ENCODE results near the gene PLTP. TPM values are rescaled to one million over a fixed set of nuclear protein-coding genes. Genes with fewer than 3 reads are reported as not detected.
"Not testable (repeated sequence)": the region's sequence is repeated elsewhere in the genome, so short reads cannot be mapped to it uniquely, and the experiment has no call there.

The PLTP gene
- polyA plus RNA-seq, 4 donors = 122 to 170 (median 131) TPM

DNA sequence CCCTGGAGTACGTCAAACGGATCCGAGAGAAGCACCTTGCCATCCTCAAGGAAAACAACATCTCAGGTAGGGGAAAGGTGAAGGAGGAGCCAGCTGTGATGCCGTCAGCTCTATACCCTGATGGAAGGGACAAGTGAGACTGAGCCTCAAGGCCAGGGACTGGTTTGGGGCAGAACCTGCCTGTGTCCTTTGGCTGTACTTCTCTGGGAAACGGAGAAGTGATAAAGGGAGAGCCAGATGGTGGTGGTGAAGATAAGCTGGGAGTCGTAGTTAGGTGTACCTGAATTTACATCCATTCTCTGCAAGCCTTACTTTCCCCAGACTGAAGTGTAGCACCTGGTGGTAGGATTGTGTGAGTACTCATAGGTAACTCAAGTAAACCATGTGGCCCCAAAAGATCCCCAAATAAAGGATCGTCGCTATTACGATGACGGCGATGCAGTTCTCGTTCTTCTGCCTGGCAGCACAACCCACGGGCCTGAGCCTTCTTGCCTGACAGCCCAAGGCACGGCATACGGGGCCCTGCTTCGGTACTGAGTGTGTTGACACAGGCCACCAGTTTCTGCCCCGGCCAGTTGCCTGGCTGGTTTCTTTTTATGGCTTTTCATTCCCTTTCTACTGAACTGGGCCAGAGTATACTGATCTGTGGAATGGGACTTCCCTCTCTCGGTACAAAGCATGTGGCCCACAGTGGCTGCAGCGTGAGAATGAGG lies 33.2 kb upstream of the PLTP start:
- DNase-seq (ENCODE audit: low read depth in 4 of 4, low spot score in 2 of 4) = no peak

DNA sequence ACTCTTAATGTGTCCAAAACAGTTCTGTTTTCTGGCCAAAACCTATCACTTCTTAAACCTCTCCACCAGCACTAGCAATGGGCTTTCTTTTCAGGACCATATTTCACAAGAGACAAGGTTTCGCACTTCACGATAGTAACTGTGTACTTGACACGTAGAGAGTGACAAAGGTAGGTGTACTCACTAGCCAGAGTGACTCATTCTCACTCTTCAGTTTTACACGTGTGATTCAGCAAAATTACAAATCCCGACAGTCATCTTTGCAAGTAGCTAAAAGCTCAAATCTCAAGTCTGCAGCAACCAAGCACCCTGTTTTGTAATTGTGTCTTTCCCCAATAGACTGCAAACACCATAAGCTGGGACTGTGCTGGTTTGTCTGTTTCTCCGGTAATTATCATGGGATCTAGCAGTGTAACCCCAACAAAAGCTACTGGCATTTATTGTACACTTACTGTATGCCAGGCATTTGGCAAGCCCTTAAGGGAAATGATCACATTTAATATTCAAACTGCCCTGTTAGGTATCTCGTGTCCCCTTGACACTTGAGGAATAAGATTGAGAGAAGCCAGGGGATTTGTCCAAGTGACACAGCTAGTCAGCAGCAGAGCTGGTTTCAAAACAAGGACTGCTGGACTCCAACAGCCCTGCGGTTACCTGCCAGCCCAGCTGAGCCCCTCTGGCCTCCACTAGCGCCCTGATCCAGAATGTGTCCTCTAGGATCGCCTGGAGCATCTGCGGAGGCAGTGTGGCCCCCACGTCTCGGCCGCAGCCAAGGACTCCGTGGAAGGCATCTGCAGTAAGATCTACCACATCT lies 32.4 kb upstream of the PLTP start:
- DNase-seq (ENCODE audit: low read depth in 4 of 4, low spot score in 2 of 4) = no peak

DNA sequence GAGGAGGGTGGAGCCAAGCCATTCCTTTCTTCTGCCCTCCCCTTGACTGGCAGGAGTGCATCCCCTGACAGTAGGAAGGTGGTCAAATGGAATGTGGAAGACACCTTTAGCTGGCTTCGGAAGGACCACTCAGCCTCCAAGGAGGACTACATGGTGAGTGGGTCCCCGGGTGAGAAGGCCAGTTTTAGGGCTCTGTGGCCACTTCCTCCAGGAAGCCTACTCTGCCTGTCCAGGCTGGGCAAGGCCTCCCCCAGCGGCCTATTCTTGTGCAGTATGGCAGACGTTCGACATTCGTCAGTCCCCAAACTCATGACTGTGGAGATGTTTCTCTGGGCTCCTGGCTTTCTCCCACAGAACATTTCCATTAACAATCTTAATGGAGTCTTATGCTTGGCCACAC lies 31.7 kb upstream of the PLTP start:
- DNase-seq (ENCODE audit: low read depth in 4 of 4, low spot score in 2 of 4) = no peak

DNA sequence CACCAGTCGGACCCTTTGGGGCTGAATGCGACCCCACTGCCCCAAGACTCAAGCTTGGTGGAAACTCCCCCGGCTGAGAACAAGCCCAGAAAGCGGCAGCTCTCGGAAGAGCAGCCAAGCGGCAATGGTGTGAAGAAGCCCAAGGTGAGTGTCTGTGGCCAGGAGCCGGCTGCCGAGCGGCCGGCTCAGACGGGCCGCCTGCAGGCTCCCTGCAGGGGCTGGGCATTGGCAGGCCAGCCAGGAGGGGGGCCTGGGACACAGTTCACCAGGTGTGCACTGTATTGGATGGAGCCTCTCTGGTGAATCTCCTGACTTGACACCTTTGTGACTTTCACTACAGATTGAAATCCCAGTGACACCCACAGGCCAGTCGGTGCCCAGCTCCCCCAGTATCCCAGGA lies 28.5 kb upstream of the PLTP start:
- no peak for DNase-seq (ENCODE audit: low read depth in 4 of 4, low spot score in 2 of 4)

DNA sequence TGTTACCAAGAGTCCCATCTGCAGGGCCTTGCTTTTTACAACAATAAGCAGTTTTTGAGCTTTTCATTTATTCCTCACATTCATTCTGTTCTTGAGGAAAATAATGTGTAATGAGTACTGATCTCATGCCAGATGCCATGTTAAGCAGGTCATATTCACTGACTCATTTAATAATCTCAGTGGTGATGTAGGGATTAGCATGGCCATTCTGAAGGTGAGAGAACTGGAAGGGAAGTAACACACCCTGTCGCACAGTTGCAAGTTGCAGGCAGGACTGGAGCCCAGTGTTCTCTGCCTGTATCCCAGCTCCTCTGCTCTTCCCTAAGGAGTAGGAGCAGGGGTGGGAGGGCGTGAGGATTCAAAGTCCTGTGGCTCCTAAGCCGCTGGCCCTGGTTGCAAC lies 28.1 kb upstream of the PLTP start:
- DNase-seq (ENCODE audit: low read depth in 4 of 4, low spot score in 2 of 4) = no peak

DNA sequence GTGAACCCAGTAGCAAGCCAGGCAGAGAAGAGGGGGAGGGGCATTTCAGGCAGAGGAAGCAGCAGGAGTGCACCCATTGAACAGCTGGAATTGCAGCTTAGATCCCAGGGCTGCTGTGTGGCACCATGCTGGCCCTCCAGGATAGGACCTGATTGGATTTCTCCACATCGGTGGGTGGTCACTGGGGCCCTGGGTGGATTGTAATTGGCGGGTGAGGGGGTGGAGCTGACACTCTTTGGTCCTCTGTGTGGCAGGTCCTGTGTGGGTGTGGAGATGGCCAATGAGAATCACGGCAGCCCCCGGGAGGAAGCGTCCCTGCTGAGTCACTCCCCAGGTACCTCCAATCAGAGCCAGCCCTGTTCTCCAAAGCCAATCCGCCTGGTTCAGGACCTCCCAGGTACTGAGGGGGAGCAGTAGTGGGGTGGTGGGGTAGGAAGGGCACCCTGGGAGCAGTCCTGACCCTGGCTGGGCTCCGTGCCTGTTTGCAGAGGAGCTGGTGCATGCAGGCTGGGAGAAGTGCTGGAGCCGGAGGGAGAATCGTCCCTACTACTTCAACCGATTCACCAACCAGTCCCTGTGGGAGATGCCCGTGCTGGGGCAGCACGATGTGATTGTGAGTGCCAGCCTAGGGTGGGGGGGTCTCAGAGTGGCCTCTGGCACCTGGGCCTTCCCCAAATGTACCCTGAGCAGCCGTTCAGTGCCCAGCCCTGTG lies 26.9 kb upstream of the PLTP start:
- DNase-seq (ENCODE audit: low read depth in 4 of 4, low spot score in 2 of 4) = no peak

DNA sequence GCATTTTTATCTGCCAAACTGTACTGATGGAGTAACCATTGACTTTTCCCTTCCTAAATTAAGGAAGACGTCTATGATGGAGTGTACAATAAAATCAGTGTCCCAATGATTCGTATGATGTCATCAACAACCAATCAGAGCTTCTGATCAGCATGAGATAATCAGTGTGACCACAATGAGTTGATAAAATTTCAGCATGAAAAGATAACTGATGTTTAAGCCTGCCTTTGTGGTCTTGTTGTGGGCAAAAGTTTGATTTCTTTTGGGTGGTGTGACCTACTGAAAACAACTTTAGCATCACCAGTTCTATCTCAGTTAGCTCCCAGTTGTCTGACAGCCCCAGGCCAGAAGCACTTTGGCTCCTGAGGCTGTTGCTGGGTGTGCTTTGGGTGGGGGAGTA lies 25.8 kb upstream of the PLTP start:
- DNase-seq (ENCODE audit: low read depth in 4 of 4, low spot score in 2 of 4) = no peak

DNA sequence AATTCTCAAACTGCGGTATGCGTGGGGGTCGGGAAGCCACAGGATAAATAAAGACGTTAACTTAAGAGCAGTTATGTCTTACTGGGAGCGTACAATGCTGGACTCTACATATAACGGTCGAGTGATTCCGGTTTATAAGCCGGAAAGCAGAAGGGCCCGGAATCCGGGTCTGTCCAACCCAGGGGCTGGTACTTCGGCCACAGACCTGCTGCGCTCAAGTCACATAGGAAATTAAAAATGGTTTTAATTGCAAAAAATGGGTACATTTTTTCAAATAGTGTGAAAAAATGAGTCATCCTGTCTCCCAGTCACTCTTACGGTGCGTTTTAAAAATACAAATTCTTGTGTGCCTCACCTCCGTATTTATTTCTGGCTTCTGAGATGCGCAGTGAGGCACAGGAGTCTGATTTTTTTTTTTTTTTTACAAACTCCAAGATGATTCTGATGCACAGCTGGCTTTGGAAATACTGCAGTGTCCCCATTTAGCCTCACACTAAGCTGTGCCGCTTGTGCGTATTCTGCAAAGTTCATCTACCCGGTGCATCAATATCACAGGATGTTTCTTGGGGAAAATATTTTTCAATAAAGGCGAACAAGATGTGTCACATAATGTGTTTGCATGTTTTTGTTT lies 23.6 kb upstream of the PLTP start:
- DNase-seq (ENCODE audit: low read depth in 4 of 4, low spot score in 2 of 4) = no peak

DNA sequence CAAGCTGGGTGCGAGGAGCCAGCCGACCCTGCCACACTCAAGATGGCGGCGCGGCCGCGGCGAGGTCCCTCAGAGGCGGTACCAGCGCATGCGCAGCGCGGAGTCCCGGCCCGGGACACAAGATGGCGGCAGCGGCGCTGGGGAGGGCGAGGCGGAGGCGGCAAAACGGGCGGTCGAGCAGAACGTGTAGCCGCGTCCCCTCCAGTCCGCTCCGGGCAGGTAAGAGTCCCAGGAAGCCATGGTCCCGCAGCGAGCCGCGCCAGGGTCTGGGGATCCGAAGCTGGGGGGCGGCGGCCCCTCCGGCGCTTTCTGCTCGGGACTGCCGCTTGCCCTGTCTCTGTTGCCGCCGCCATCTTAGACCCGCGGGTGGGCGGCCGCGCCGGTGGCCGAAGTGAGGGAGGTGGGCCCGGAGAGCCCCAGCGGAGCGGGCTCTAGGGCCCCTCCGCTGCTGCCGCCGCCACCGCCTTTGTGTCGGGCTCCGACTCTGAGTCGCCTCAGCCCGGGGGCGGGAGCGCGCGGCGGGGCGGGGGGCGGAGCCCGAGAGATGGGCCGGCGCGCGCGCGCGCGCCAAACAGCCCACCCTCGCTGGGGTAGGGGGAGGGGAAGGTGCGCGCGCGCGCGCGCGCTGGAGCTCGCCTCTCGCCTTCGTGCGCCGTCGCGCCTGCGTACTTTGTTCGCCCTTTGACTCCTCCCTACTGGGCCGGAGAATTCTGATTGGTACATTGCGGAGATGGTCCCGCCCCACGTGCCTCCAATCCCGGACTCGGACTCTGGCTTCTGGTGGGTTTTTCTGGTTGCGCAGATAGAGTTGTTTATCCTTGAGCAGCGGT lies 22.8 kb upstream of the PLTP start, which contains the start of gene PCIF1:
TSS of gene PCIF1 (plus strand) at position 98 of the 830 bp plus-strand sequence. CDS start 4,317 bp downstream, outside the sequence.
- DNase-seq (ENCODE audit: low read depth in 4 of 4, low spot score in 2 of 4) = peak; percentile 98 to 99 (median 98)

DNA sequence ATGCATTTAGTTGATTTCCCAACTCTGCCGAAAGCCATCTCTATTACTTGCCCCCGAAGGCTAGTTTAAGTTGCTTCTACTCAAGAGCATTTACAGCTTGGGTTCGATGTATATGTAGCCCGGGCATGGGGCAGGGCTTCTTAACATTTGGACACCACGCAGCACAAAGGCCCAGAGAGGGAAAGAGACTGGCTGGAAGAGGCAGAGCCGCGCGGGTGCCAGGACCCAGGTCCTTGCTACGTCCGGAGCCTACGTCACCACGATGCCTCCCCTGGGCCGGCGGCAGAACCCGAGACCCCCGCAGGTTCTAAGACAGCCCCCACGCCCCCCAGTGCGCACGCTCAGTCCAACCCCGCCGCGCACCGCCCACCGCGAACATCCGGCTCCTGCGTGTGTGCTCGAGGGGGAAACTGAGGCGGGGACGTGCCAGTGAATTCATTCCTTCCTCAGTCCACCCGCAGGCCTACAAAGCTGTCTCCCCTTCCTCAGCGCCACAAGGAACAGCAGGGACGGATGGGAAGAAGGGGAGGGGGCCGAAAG lies 22.2 kb upstream of the PLTP start:
- peak in 1 of 4 donors; percentile 75 for DNase-seq (ENCODE audit: low read depth in 4 of 4, low spot score in 2 of 4)

DNA sequence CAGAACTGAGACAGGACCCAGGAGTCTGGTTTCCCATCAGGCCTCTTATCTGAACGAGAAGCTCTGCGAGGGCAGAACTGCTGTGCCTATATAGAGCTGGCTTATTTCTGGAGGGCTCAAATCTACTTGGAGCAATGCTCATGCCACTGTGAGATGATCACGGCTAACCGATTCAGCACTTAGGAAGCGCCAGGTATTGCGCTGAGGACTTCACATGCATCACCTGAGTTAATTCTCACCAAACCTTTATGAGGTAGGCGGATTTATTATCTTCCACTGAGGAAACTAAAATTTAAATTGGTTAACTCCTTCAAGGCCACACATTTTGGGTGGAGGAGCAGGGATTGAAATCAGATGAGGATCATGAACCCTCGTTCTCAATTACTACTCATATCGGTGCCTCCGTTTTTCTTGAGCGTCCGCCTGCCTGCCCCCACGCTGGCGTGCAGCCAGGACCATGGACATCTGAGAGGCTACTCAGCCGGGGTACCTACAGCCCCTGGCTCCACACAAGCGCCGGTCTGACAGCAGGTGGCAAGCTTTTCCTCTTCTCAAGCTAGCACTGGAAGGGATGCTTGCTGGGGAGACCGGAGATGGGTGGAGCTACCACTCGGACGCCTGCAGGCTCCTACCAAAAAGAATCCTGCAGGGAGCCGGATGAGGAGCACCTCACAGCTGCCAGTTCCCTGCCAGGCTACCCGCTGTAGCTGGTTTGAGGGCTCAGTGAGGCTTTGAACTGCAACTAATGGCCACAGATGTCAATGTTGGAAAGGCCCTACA lies 21.5 kb upstream of the PLTP start:
- DNase-seq (ENCODE audit: low read depth in 4 of 4, low spot score in 2 of 4) = peak in 3 of 4 donors; percentile 52 to 66 (median 56)

DNA sequence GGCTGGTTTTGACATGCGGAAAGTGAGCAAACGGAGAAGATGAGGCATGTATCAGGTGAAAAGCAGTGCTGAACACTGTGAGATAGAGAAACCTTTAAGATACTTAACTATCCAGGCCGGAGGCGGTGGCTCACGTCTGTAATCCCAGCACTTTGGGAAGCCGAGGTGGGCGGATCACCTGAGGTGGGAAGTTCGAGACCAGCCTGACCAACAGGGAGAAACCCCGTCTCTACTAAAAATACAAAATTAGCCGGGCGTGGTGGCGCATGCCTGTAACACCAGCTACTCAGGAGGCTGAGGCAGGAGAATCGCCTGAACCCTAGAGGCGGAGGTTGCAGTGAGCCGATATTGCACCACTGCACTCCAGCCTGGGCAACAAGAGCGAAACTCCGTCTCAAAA lies 19.7 kb upstream of the PLTP start:
- not testable (repeated sequence) for DNase-seq (ENCODE audit: low read depth in 4 of 4, low spot score in 2 of 4)

DNA sequence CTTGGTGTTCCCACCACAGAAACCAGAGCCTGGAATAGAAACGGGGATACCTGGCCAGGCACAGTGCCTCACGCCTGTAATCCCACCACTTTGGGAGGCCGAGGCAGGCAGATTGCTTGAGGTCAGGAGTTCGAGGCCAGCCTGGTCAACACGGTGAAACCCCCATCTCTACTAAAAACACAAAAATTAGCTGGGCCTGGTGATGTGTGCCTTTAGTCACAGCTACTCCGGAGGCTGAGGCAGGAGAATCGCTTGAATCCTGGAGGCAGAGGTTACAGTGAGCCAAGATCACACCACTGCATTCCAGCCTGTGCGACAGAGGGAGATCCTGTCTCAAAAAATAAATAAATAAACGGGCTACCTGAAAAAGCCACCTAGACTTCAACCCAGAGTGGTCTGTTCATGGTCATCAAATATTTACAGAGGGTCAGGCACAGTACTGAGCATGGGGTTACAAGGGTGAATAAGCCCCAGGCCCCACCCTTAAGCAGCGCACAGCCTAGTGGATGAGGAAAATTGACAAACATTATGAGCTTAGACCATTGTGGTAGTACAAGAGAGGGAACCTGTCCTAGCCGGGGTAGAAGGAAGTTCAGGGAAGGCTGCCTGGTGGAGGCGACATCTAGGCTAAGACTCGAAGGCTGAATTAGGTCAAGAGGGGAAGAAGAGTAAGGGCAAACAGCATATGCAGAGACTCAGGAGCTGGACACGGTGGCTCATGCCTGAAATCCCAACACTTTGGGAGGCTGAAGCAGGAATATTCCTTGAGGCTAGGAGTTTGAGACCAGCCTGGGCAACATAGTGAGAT lies 15.3 kb upstream of the PLTP start:
- no peak for DNase-seq (ENCODE audit: low read depth in 4 of 4, low spot score in 2 of 4)

DNA sequence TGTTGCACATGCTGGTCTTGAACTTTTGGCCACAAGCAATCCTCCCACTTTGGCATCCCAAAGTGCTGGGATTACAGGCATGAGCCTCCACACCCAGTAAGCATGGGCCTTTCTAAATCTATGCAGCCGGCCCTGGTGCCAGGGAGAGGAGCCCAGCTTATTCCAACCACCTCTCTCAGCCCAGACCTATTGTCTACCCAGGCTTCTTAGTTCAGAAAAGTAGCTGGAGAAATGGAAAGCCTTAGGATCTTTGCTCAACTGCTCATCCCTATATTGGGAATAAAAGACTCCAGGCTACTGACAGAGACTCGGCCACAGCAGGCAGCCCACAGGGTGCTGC lies 14.7 kb upstream of the PLTP start:
- no peak for DNase-seq (ENCODE audit: low read depth in 4 of 4, low spot score in 2 of 4)

DNA sequence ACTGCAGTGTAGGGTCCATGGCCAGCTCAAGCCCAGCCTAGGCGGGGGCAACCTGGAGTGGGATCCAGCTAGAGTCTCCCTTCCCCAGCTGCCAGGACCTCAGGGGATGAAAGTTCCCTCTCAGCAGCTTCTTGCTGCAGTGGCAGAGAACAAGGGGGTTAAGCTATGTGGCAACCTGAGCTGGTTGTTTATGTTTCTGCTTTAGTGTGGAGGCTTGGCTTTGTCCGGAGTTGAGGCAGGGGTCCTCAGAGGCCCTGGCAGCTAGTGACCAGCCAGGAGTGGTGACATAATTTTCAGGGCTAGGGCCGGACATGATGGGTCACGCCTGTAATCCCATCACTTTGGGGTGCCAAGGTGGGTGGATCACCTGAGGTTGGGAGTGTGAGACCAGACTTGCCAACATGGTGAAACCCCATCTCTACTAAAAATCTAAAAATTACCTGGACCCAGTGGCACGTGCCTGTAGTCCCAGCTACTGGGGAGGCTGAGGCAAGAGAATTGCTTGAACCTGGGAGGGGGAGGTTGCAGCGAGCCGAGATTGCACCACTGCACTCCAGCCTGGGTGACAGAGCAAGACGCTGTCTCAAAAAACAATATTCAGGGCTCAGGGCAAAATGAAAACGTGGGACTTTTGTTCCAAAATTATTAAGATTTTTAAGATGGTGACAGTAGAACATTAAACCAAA lies 14.0 kb upstream of the PLTP start:
- no peak for DNase-seq (ENCODE audit: low read depth in 4 of 4, low spot score in 2 of 4)

DNA sequence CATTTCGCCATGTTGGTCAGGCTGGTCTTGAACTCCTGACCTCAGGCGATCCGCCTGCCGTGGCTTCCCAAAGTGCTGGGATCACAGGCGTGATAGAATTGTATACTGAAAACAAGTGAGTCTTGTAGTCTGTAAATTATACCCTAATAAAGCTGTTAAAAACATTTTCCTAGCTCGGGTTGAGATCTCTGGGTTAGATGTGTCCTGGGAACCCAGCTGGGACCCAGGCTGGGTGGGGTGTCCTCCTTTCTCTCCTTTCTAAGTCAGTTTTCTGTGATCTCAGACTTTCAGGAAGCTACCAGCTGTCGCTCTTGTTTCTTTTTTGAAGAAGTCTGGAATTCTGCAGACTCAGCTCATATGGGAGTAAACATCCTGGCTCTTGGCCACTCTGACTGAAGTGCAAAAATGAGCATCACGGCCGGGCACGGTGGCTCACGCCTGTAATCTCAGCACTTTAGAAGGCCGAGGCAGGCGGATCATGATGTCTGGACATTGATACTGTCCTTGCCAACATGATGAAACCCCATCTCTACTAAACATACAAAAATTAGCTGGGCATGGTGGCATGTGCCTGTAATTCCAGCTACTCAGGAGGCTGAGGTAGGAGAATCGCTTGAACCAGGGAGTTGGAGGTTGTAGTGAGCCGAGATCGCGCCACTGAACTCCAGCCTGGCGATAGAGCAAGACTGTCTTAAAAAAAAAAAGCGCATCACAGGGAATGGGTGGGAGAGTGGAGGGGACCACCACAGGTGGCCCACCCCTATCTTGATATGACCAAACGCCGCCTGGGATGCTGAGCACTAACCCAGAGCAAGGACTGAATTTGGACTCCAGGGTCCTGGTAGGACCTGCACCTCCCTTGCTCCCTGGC lies 12.7 kb upstream of the PLTP start:
- DNase-seq (ENCODE audit: low read depth in 4 of 4, low spot score in 2 of 4) = peak in 1 of 4 donors; percentile 44

All from left renal cortex interstitium (tissue), 4 donors.